NCI-H82 (cell line): Measurements from ENCODE around the gene PLEKHA1.
A peak's percentile ranks its signal among the peaks of the same experiment; 100 is the strongest.

Experiments used
- DNase-seq: peaks from one replicate; lab custom pipeline; 2025; lab: John Stamatoyannopoulos, UW

Gene PLEKHA1

GRCh38 chr10:122461729-122462532 is 87.4 kb downstream of the PLEKHA1 start:
- DNase-seq: no peak

- DNase-seq: no peak
These were observed 88.3 kb downstream of the PLEKHA1 start for GRCh38 chr10:122462533-122463465.

- DNase-seq: no peak
These were observed 89.2 kb downstream of the PLEKHA1 start for GRCh38 chr10:122463466-122464249.

- no peak for DNase-seq
These were observed 89.7 kb downstream of the PLEKHA1 start for GRCh38 chr10:122464250-122464510.

GRCh38 chr10:122464586-122464985 is 90.1 kb downstream of the PLEKHA1 start:
- no peak for DNase-seq

GRCh38 chr10:122465401-122466040 is 91.0 kb downstream of the PLEKHA1 start:
- peak; percentile 93 for DNase-seq

- DNase-seq: no peak
These were observed 92.5 kb downstream of the PLEKHA1 start for GRCh38 chr10:122466951-122467381.

GRCh38 chr10:122467701-122468100 is 93.2 kb downstream of the PLEKHA1 start:
- DNase-seq: no peak

GRCh38 chr10:122468307-122468925 is 93.9 kb downstream of the PLEKHA1 start:
- DNase-seq: peak; percentile 46

GRCh38 chr10:122468926-122469781 is 94.6 kb downstream of the PLEKHA1 start:
- no peak for DNase-seq

GRCh38 chr10:122469848-122470247 is 95.3 kb downstream of the PLEKHA1 start:
- DNase-seq: no peak

GRCh38 chr10:122471531-122472177 is 97.1 kb downstream of the PLEKHA1 start:
- no peak for DNase-seq

- DNase-seq: no peak
These were observed 98.6 kb downstream of the PLEKHA1 start for GRCh38 chr10:122473116-122473515.

GRCh38 chr10:122474131-122474818 is 99.8 kb downstream of the PLEKHA1 start:
- no peak for DNase-seq

GRCh38 chr10:122475100-122475499 is 100.6 kb downstream of the PLEKHA1 start:
- peak; percentile 27 for DNase-seq

- DNase-seq: no peak
These were observed 101.3 kb downstream of the PLEKHA1 start for GRCh38 chr10:122475591-122476332.

- no peak for DNase-seq
These were observed 101.8 kb downstream of the PLEKHA1 start for GRCh38 chr10:122476333-122476695.

GRCh38 chr10:122477436-122477835 is 102.9 kb downstream of the PLEKHA1 start:
- DNase-seq: no peak

GRCh38 chr10:122478971-122479370 is 104.5 kb downstream of the PLEKHA1 start:
- peak; percentile 35 for DNase-seq
